ENCODE results near the gene HSP90AA1. TPM values are rescaled to one million over a fixed set of nuclear protein-coding genes. Genes with fewer than 3 reads are reported as not detected.

Gene HSP90AA1
- total and polyA plus RNA-seq, 8 donors = 103 to 279 (median 224) TPM

- peaks cover 7 to 11% (median 10%) of the 10 kb centered on the region in 4 donors for H3K36me3 ChIP-seq
- DNase-seq = no peak
- H3K4me3 ChIP-seq = no peak overlapping the region
- no peaks in the 10 kb centered on the region for H3K9me3 ChIP-seq
- peaks cover 22 to 29% (median 23%) of the 10 kb centered on the region in 4 donors for H3K4me1 ChIP-seq
- no peak overlapping the region for H3K27ac ChIP-seq
- H3K27me3 ChIP-seq = no peaks in the 10 kb centered on the region
- intact Hi-C loops (cut with DNase I; ENCODE audit: low total_unique reads) = no loop called here
- TF ChIP-seq POLR2AphosphoS5 (IDR thresholded peaks at IDR 0.05) = no peak
- TF ChIP-seq POLR2A (IDR thresholded peaks at IDR 0.05) = no peak
- TF ChIP-seq EP300 (IDR thresholded peaks at IDR 0.05) = no peak
- TF ChIP-seq, protein P1, sequence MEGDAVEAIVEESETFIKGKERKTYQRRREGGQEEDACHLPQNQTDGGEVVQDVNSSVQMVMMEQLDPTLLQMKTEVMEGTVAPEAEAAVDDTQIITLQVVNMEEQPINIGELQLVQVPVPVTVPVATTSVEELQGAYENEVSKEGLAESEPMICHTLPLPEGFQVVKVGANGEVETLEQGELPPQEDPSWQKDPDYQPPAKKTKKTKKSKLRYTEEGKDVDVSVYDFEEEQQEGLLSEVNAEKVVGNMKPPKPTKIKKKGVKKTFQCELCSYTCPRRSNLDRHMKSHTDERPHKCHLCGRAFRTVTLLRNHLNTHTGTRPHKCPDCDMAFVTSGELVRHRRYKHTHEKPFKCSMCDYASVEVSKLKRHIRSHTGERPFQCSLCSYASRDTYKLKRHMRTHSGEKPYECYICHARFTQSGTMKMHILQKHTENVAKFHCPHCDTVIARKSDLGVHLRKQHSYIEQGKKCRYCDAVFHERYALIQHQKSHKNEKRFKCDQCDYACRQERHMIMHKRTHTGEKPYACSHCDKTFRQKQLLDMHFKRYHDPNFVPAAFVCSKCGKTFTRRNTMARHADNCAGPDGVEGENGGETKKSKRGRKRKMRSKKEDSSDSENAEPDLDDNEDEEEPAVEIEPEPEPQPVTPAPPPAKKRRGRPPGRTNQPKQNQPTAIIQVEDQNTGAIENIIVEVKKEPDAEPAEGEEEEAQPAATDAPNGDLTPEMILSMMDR (IDR thresholded peaks at IDR 0.05) = no peak
- WGBS, 5 donors = 87 to 92% (median 91%) methylated on average over 11 of the region's 11 CpGs
Observed at GRCh38 chr14:102089621-102090343, 2.9 kb upstream of the HSP90AA1 start.

DNA sequence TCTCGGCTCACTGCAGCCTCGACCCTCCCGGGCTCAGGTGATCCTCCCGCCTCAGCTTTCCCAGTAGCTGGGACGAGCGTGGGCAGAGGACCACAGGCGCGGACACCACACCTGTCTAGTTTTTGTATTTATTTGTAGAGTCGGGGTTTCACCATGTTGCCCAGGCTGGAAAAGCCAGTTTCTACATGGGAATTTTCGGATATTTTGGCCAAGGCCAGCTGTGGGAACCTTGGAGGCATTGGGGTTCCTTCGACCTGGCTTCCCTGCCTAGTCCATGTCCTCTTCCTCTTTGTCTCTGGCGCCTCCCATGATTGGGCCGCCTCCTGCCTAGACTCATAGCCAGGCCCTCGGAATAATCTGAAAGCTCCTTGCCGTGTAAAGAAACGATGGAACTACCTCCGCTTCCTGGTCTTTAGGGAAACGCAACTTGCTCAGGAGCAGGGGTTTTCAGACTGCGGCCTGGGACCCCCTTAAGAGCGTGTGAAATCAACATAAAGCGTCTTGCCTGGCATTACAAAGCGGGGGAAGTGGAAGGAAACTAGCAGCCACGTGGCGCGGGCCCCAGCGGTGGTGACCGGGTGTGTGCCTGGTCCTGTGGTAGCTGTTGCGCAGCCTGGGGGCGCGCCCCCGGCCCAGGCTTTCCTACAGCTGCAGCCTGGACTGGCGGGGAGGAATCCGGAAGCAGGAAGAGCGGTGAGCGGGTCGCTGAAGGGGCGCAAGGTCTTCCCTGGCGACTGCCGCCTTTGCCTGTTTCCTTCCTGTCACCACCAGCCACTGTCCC, 1.4 kb upstream of the HSP90AA1 start:
- peak; percentile 51 to 86 for DNase-seq
- 27 to 41% (median 31%) methylated on average over 34 to 39 of the region's 39 CpGs for WGBS, 5 donors
- Histone ChIP-seq H3K9me3 (no peaks in the 10 kb centered on the region), H3K36me3 (peaks cover 21 to 26% (median 25%) of the 10 kb centered on the region in 4 donors), H3K27me3 (no peaks in the 10 kb centered on the region), H3K4me1 (peaks cover 31 to 45% (median 39%) of the 10 kb centered on the region in 4 donors), H3K4me3 (peak overlapping the region; percentile 71 to 91 (median 82)), H3K27ac (peak overlapping the region; percentile 100)
- intact Hi-C loops (cut with DNase I; ENCODE audit: low total_unique reads) = no loop called here
- TF ChIP-seq, protein P1 (IDR thresholded peaks at IDR 0.05) = no peak
- TF ChIP-seq POLR2A (IDR thresholded peaks at IDR 0.05) = no peak
- TF ChIP-seq POLR2AphosphoS5 (IDR thresholded peaks at IDR 0.05) = no peak
- no peak for TF ChIP-seq EP300 (IDR thresholded peaks at IDR 0.05)

GRCh38 chr14:102087762-102088011, 843 bp upstream of the HSP90AA1 start:
- H3K4me3 ChIP-seq = peak overlapping the region; percentile 71 to 91 (median 82)
- WGBS, 5 donors = 2 to 10% (median 5%) methylated on average over 10 to 11 of the region's 11 CpGs
- peak overlapping the region; percentile 100 for H3K27ac ChIP-seq
- intact Hi-C loops (cut with DNase I; ENCODE audit: low total_unique reads) = no loop called here
- TF ChIP-seq POLR2AphosphoS5 (IDR thresholded peaks at IDR 0.05) = no peak
- TF ChIP-seq, protein P1 (IDR thresholded peaks at IDR 0.05) = no peak
- TF ChIP-seq POLR2A (IDR thresholded peaks at IDR 0.05) = no peak
- TF ChIP-seq EP300 (IDR thresholded peaks at IDR 0.05) = no peak
- peaks cover 36 to 50% (median 44%) of the 10 kb centered on the region in 4 donors for H3K4me1 ChIP-seq
- no peak for DNase-seq
- H3K27me3 ChIP-seq = no peaks in the 10 kb centered on the region
- H3K9me3 ChIP-seq = no peaks in the 10 kb centered on the region
- H3K36me3 ChIP-seq = peaks cover 26 to 32% (median 31%) of the 10 kb centered on the region in 4 donors

DNA sequence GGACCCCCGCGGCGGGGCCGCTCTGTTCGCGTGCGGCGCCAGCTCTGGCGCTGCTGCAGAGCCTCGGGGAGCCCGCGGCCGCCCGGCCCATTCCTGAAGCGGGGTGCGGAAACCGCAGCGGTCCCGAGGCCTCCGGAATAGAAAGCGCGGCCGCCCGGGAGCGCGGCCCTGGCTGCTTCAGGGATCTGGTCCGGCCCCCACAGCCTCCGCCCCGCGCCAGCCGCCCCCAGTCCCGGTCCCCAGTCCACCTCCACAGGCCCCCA, 204 bp downstream of the HSP90AA1 start:
- intact Hi-C loops (cut with DNase I; ENCODE audit: low total_unique reads) = no loop called here
- WGBS, 5 donors = 0 to 1% (median 0%) methylated on average over 9 to 32 of the region's 32 CpGs
- peaks cover 36 to 42% (median 41%) of the 10 kb centered on the region in 4 donors for H3K36me3 ChIP-seq
- H3K27ac ChIP-seq = peak overlapping the region; percentile 98 to 100 (median 100)
- H3K27me3 ChIP-seq = no peaks in the 10 kb centered on the region
- no peaks in the 10 kb centered on the region for H3K9me3 ChIP-seq
- TF ChIP-seq POLR2A (IDR thresholded peaks at IDR 0.05) = no peak
- no peak for TF ChIP-seq POLR2AphosphoS5 (IDR thresholded peaks at IDR 0.05)
- TF ChIP-seq, protein P1 (IDR thresholded peaks at IDR 0.05) = no peak
- no peak for TF ChIP-seq EP300 (IDR thresholded peaks at IDR 0.05)
- no peak for DNase-seq
- peaks cover 40 to 60% (median 54%) of the 10 kb centered on the region in 4 donors for H3K4me1 ChIP-seq
- H3K4me3 ChIP-seq = peak overlapping the region; percentile 71 to 91 (median 82)
